Lower leg skin (tissue), 4 donors: ENCODE results near the gene MLH3. TPM values are rescaled to one million over a fixed set of nuclear protein-coding genes. Genes with fewer than 3 reads are reported as not detected.

Experiments used
- DNase-seq, 2 donors: peaks; one replicate each; pipeline ENCODE4 v3.0.0-alpha.2; 2019; ENCODE audit warnings: low spot score in 2 of 2
- H3K4me3 ChIP-seq: fragments of 200-600 bp; sonication (generic); 2 replicates; pipeline ENCODE4 v1.5.1; 2017; ENCODE audit warnings: mild to moderate bottlenecking, low read depth; ENCODE audit not compliant: poor library complexity, severe bottlenecking
- CTCF ChIP-seq, 3 donors: fragments of 450-650 bp; IDR thresholded peaks; one replicate each; pipeline ENCODE4 v1.5.1; 2016; ENCODE audit warnings: antibody characterized with exemption in 3 of 3, mild to moderate bottlenecking in 3 of 3, moderate library complexity in 2 of 3
- POLR2A ChIP-seq, 2 donors: fragments of 450-650 bp; IDR thresholded peaks; one replicate each; pipeline ENCODE4 v1.6.1; 2016 to 2017; ENCODE audit warnings: antibody characterized with exemption in 2 of 2, mild to moderate bottlenecking in 1 of 2, moderate library complexity in 1 of 2
- WGBS, 2 donors: methylation state at CpG; one replicate each; pipeline ENCODE4 v1.1.5; 2018; 5-methylcytosine and 5-hydroxymethylcytosine counted together
- intact Hi-C: fragments of 100-400 bp; cut with DNase I; formaldehyde crosslinking; loops from one replicate; pipeline ENCODE4 v1.15.0; 2023; ENCODE audit warnings: low total_unique reads
- total RNA-seq, 4 donors: library from RNA; depleted of rRNA; stranded (reverse); fragments of >200 nt; gene quantifications; one replicate each; pipeline ENCODE4 v1.1.0, GENCODE V29; 2016

Gene MLH3
- 10 to 100 TPM; 16.9 to 20.9 (median 19.5) TPM for total RNA-seq

- WGBS, 2 donors: 0 to 1% methylated on average over 43 to 57 of the region's 59 CpGs
- intact Hi-C loops: no loop called here
- peak within 1 kb of the TSS; percentile 55 for H3K4me3 ChIP-seq
- DNase-seq: peak; percentile 66 to 95
- peak in 1 of 2 donors; percentile 30 for TF ChIP-seq POLR2A (IDR thresholded peaks at IDR 0.05)
- TF ChIP-seq CTCF (IDR thresholded peaks at IDR 0.05): no peak
These were observed at the start of gene MLH3 for GRCh38 chr14:75050852-75051555. TSS of gene MLH3 (minus strand) at chr14:75051467. CDS start at chr14:75049655, 1,812 bp downstream.

- no peak for TF ChIP-seq POLR2A (IDR thresholded peaks at IDR 0.05)
- TF ChIP-seq CTCF (IDR thresholded peaks at IDR 0.05): no peak
- WGBS, 2 donors: 69 to 87% methylated on average over 1 of the region's 1 CpG
- no peak for DNase-seq
- H3K4me3 ChIP-seq: no peak overlapping the region
- intact Hi-C loops: no loop called here
These were observed 47.4 kb upstream of the MLH3 start for GRCh38 chr14:75098682-75099081.

GRCh38 chr14:75098212-75098611 is 46.9 kb upstream of the MLH3 start:
- no peak for DNase-seq
- H3K4me3 ChIP-seq: no peak overlapping the region
- TF ChIP-seq CTCF (IDR thresholded peaks at IDR 0.05): no peak
- no peak for TF ChIP-seq POLR2A (IDR thresholded peaks at IDR 0.05)
- intact Hi-C loops: no loop called here

- WGBS, 2 donors: 92 to 93% methylated on average over 6 of the region's 6 CpGs
- intact Hi-C loops: no loop called here
- H3K4me3 ChIP-seq: no peak overlapping the region
These were observed 45.7 kb upstream of the MLH3 start for GRCh38 chr14:75096959-75097358.

GRCh38 chr14:75095690-75096089 is 44.4 kb upstream of the MLH3 start:
- H3K4me3 ChIP-seq: no peak overlapping the region
- intact Hi-C loops: no loop called here
- TF ChIP-seq CTCF (IDR thresholded peaks at IDR 0.05) (no peak), POLR2A (IDR thresholded peaks at IDR 0.05) (no peak)
- DNase-seq: no peak
- WGBS, 2 donors: 92% methylated on average over 4 of the region's 4 CpGs

More at GRCh38 chr14:75096959-75097358, 45.7 kb upstream of the MLH3 start:
- no peak for TF ChIP-seq CTCF (IDR thresholded peaks at IDR 0.05)
- no peak for TF ChIP-seq POLR2A (IDR thresholded peaks at IDR 0.05)
- DNase-seq: no peak

GRCh38 chr14:75094896-75095295 is 43.6 kb upstream of the MLH3 start:
- intact Hi-C loops: no loop called here
- no peak overlapping the region for H3K4me3 ChIP-seq
- DNase-seq: no peak
- WGBS, 2 donors: 85 to 87% methylated on average over 3 of the region's 3 CpGs
- TF ChIP-seq POLR2A (IDR thresholded peaks at IDR 0.05) (no peak), CTCF (IDR thresholded peaks at IDR 0.05) (no peak)
